ENCODE measurements around the gene PLEKHD1. TPM values are rescaled to one million over a fixed set of nuclear protein-coding genes. Genes with fewer than 3 reads are reported as not detected.

The PLEKHD1 gene
- total RNA-seq, 6 experiments from 2014 or later: 0.04 TPM; not detected in 5

DNA sequence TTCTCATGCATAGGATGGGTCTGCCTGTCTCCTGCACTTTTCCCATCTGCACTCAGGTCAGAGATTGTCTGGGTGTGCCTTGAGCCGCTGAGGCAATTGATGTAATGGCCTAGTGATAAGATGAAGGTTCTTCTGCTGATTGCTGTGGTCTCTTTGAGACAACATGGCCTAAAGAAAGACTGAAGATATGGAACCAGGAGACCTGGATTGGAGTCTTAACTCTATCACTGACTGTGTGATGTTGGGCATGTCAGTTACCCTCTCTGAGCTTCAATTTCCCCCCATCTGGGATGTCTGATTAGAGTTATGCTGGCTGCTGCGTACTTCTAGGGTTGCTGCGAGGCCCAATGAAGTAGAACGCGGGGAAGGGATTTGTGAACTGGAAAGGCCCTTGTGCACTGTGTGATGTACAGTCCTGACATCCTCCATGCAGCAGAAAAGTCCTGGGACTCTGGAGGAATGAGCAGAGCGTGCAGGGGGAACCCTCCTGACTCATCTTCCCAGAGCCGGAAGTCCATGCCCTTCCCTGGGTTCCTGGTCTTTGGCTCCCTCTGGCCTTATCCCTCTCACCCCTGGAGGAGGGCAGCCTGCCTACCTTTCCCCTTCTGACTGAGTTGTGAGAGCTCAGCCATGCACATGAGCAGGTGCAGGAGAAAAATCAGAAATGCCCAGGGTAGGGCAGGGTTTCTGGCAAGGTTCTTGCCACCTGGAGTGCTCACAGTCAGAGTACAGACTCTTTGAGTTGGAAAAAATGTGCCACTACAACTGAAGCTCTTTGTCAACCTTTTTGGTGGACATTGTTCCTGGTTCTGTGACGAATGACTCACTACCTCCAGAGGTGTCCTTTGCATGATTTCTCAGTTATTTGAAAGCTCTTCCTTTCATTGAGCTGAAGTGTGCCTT is 21.1 kb downstream of the PLEKHD1 start:
- no peaks in the 10 kb centered on the region for H3K4me1 ChIP-seq
- intact Hi-C loops (cut with DNase I): no loop called here
- no peaks in the 10 kb centered on the region for H3K27me3 ChIP-seq
- no peaks in the 10 kb centered on the region for H3K36me3 ChIP-seq
- WGBS (ENCODE audit: insufficient coverage, low coverage, low lambda C conversion rate, missing lambda C conversion rate): 74% methylated on average over 3 of the region's 8 CpGs
- no peak overlapping the region for H3K4me3 ChIP-seq
- no peak for ATAC-seq
- H3K27ac ChIP-seq: no peak overlapping the region
- DNase-seq: peak in 1 of 3 donors; percentile 26
- TF ChIP-seq, protein P1, sequence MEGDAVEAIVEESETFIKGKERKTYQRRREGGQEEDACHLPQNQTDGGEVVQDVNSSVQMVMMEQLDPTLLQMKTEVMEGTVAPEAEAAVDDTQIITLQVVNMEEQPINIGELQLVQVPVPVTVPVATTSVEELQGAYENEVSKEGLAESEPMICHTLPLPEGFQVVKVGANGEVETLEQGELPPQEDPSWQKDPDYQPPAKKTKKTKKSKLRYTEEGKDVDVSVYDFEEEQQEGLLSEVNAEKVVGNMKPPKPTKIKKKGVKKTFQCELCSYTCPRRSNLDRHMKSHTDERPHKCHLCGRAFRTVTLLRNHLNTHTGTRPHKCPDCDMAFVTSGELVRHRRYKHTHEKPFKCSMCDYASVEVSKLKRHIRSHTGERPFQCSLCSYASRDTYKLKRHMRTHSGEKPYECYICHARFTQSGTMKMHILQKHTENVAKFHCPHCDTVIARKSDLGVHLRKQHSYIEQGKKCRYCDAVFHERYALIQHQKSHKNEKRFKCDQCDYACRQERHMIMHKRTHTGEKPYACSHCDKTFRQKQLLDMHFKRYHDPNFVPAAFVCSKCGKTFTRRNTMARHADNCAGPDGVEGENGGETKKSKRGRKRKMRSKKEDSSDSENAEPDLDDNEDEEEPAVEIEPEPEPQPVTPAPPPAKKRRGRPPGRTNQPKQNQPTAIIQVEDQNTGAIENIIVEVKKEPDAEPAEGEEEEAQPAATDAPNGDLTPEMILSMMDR (IDR thresholded peaks at IDR 0.05): no peak
- no peak for TF ChIP-seq POLR2A (IDR thresholded peaks at IDR 0.05)
- no peaks in the 10 kb centered on the region for H3K9me3 ChIP-seq

DNA sequence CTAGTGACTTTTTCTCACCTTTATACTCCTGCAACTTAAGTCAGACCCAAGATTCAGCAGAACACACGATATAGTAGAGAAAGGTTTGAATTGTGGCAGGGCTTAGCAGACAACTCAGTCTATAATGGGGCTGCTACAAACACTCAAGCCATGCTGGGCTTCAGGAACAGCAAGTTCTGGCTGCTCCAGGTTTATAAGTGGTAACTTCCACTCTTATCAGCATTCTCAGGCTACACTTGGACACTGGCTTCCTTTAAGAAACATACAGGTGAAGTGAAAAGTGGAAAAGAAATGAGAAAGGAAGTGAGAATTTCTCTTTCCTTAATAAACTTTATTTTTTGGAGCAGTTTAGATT is 21.7 kb downstream of the PLEKHD1 start:
- TF ChIP-seq, protein P1 (IDR thresholded peaks at IDR 0.05): no peak
- TF ChIP-seq POLR2A (IDR thresholded peaks at IDR 0.05): no peak
- H3K4me3 ChIP-seq: no peak overlapping the region
- 70% methylated on average over 1 of the region's 1 CpG for WGBS (ENCODE audit: insufficient coverage, low coverage, low lambda C conversion rate, missing lambda C conversion rate)
- H3K4me1 ChIP-seq: no peaks in the 10 kb centered on the region
- H3K9me3 ChIP-seq: no peaks in the 10 kb centered on the region
- no peaks in the 10 kb centered on the region for H3K36me3 ChIP-seq
- DNase-seq (no peak), ATAC-seq (no peak)
- H3K27me3 ChIP-seq: no peaks in the 10 kb centered on the region
- H3K27ac ChIP-seq: no peak overlapping the region
- intact Hi-C loops (cut with DNase I): no loop called here

DNA sequence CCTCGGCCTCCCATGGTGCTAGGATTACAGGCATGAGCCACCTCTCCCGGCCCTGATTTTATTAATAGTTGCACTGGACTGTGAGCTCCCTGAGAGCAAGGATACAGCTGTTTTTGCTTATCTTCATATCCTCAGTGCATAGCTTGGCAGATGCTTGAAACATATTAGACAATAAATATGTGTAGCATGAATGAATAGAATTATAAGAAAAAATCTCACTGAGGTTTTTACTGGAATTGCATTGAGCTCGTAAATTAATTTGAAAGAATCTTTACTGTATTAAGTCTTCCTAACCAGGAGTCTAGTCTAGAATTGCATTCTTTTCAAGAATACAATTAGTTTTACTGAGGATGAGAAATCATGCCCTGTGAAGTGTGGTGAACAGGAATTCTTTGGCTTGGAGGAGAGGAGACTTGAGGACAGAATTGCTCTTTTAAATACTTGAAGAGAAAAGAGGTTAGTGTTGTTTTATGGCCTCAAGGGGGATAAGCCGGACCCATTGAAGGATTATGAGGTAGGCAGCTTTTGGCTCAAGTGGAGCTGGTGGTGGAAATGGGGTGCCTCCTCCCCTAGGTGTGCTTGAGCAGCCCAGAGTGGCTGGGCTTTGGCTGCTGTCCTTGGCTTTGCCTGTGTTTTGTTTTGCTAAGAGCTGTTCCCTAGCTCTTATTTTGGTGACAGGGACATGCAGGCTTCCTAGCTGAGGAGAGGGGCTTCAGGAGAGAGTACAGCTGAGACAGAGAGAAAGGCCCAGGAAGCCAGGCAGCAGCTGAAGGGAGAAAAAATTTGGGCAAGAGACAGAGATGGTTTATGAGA is 34.0 kb downstream of the PLEKHD1 start:
- TF ChIP-seq POLR2A (IDR thresholded peaks at IDR 0.05): no peak
- TF ChIP-seq, protein P1 (IDR thresholded peaks at IDR 0.05): no peak
- no peak overlapping the region for H3K4me3 ChIP-seq
- WGBS (ENCODE audit: insufficient coverage, low coverage, low lambda C conversion rate, missing lambda C conversion rate): 52% methylated on average over 3 of the region's 4 CpGs
- intact Hi-C loops (cut with DNase I): no loop called here
- no peaks in the 10 kb centered on the region for H3K27me3 ChIP-seq
- no peaks in the 10 kb centered on the region for H3K36me3 ChIP-seq
- H3K4me1 ChIP-seq: no peaks in the 10 kb centered on the region
- H3K9me3 ChIP-seq: no peaks in the 10 kb centered on the region
- no peak overlapping the region for H3K27ac ChIP-seq
- DNase-seq (peak in 1 of 3 donors; percentile 7), ATAC-seq (no peak)

DNA sequence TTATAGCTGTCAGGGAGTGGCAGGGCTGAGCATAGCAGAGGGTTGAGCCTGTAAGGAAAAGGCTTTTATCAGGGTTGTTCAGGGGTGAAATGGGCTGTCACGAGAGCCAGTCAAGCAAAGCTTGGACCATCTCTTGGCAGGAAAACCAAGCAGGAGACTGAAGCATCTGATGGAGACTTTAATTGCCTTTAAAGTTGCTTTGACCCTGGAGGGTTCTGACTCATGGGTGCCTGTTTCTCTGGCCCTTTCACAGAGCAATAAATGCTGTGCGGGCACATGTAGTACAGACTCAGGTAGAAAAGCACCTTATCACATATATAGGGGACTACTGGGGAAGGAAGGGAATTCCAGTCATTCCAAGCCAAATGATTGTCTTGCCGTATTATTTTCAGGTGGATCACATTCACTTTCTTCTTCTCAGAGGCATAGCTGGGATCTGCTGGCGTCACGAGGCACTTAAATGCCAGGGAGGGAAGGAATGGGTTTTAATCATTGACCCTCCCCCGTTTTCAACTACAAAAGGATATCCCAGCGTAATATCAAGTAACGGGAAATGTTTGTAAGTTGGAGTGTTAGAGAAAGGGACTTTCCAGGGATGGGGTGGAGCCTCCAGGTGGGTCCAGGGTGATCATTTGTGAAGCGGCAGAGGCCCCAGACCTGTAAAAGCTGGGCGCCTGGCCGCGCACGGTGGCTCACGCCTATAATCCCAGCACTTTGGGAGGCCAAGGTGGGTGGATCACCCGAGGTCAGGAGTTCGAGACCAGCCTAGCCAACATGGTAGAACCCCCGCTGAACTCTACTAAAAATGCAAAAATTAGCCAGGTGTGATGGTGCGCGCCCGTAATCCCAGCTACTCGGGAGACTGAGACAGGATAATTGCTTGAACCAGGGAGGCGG is 34.9 kb downstream of the PLEKHD1 start:
- Histone ChIP-seq H3K27me3 (no peaks in the 10 kb centered on the region), H3K4me1 (no peaks in the 10 kb centered on the region), H3K4me3 (no peak overlapping the region), H3K27ac (no peak overlapping the region), H3K36me3 (no peaks in the 10 kb centered on the region), H3K9me3 (no peaks in the 10 kb centered on the region)
- DNase-seq (peak in 1 of 3 donors; percentile 15), ATAC-seq (no peak)
- intact Hi-C loops (cut with DNase I): no loop called here
- TF ChIP-seq, protein P1 (IDR thresholded peaks at IDR 0.05): no peak
- no peak for TF ChIP-seq POLR2A (IDR thresholded peaks at IDR 0.05)
- 64% methylated on average over 10 of the region's 22 CpGs for WGBS (ENCODE audit: insufficient coverage, low coverage, low lambda C conversion rate, missing lambda C conversion rate)

All from right lobe of liver (tissue), 6 donors.